HepG2 (cell line): ENCODE data around the gene NFATC4. TPM values are rescaled to one million over a fixed set of nuclear protein-coding genes. Genes with fewer than 3 reads are reported as not detected.

Experiments
- AKAP8 ChIP-seq: sonication (generic); formaldehyde crosslinking; IDR thresholded peaks from 2 replicates; pipeline ENCODE4 v1.5.1; 2020; ENCODE audit warnings: mild to moderate bottlenecking, missing genetic modification reagents
- CEBPZ ChIP-seq: IDR thresholded peaks from 2 replicates; pipeline ENCODE4 v1.6.1; 2012; ENCODE audit warnings: low read length, improper control_type of control experiment
- CHCHD3 ChIP-seq: sonication (generic); formaldehyde crosslinking; IDR thresholded peaks from 2 replicates; pipeline ENCODE4 v1.8.0; 2022; ENCODE audit warnings: mild to moderate bottlenecking, missing genetic modification reagents, moderate library complexity
- ESRRA ChIP-seq: sonication (generic); formaldehyde crosslinking; IDR thresholded peaks from 2 replicates; pipeline ENCODE4 v1.5.1; 2020; ENCODE audit warnings: mild to moderate bottlenecking, low read depth, missing genetic modification reagents
- GATAD2A ChIP-seq: IDR thresholded peaks from 2 replicates; pipeline ENCODE4 v1.6.1; 2016
- HMG20A ChIP-seq: IDR thresholded peaks from 2 replicates; pipeline ENCODE4 v1.6.1; 2016; ENCODE audit warnings: borderline replicate concordance
- HOXD1 ChIP-seq: sonication (generic); formaldehyde crosslinking; IDR thresholded peaks from 2 replicates; pipeline ENCODE4 v1.5.0; 2020; ENCODE audit warnings: missing genetic modification reagents
- JUNB ChIP-seq: sonication (generic); formaldehyde crosslinking; IDR thresholded peaks from 2 replicates; pipeline ENCODE4 v1.8.0; 2022; ENCODE audit warnings: missing genetic modification reagents, mild to moderate bottlenecking, borderline replicate concordance
- MNT ChIP-seq: fragments of 450-650 bp; IDR thresholded peaks from 2 replicates; pipeline ENCODE4 v1.6.1; 2016
- NAIF1 ChIP-seq: sonication (generic); formaldehyde crosslinking; IDR thresholded peaks from 2 replicates; pipeline ENCODE4 v1.5.0; 2020; ENCODE audit warnings: mild to moderate bottlenecking, missing genetic modification reagents, borderline replicate concordance
- NFKBIZ ChIP-seq: IDR thresholded peaks from 2 replicates; pipeline ENCODE4 v1.6.1; 2018; ENCODE audit warnings: missing genetic modification reagents, missing compliant biosample characterization
- POLR2A ChIP-seq, 2 experiments: IDR thresholded peaks; 2 replicates each; pipeline ENCODE4 v1.6.1; 2011; ENCODE audit warnings: low read depth in 2 of 2, low read length in 2 of 2, mild to moderate bottlenecking in 1 of 2, moderate library complexity in 1 of 2; ENCODE audit not compliant: insufficient read depth in 1 of 2
- RBM22 ChIP-seq: fragments of 200-400 bp; formaldehyde crosslinking; optimal IDR thresholded peaks from 2 replicates; pipeline ENCODE3; 2017; ENCODE audit warnings: mild to moderate bottlenecking, low read length, moderate library complexity
- RELA ChIP-seq: sonication (generic); formaldehyde crosslinking; IDR thresholded peaks from 2 replicates; pipeline ENCODE4 v1.4.0; 2020; ENCODE audit warnings: missing genetic modification reagents
- SIX1 ChIP-seq: sonication (generic); formaldehyde crosslinking; IDR thresholded peaks from 2 replicates; pipeline ENCODE4 v1.4.0; 2020; ENCODE audit warnings: missing genetic modification reagents, borderline replicate concordance
- UBTF ChIP-seq: sonication (generic); formaldehyde crosslinking; IDR thresholded peaks from 2 replicates; pipeline ENCODE4 v1.4.0; 2020; ENCODE audit warnings: mild to moderate bottlenecking, missing genetic modification reagents
- ZBTB8A ChIP-seq: sonication (generic); formaldehyde crosslinking; IDR thresholded peaks from 2 replicates; pipeline ENCODE4 v1.4.0; 2020; ENCODE audit warnings: mild to moderate bottlenecking, low read depth, missing genetic modification reagents, borderline replicate concordance
- ZNF775 ChIP-seq: sonication (generic); formaldehyde crosslinking; IDR thresholded peaks from 2 replicates; pipeline ENCODE4 v1.4.0; 2020; ENCODE audit warnings: missing genetic modification reagents, mild to moderate bottlenecking, moderate library complexity, borderline replicate concordance
- ZNF781 ChIP-seq: sonication (generic); formaldehyde crosslinking; IDR thresholded peaks from 2 replicates; pipeline ENCODE4 v1.5.1; 2020; ENCODE audit warnings: borderline replicate concordance, mild to moderate bottlenecking, missing genetic modification reagents; ENCODE audit errors: not compliant biosample characterization
- ZNF83 ChIP-seq: sonication (generic); formaldehyde crosslinking; IDR thresholded peaks from 2 replicates; pipeline ENCODE4 v1.4.0; 2020; ENCODE audit warnings: missing genetic modification reagents, mild to moderate bottlenecking, borderline replicate concordance
- ZNF850 ChIP-seq: sonication (generic); formaldehyde crosslinking; conservative IDR thresholded peaks from 2 replicates; pipeline ENCODE4 v1.9.0; 2021; ENCODE audit warnings: mild to moderate bottlenecking, missing genetic modification reagents
- polyA plus RNA-seq, 8 experiments: library from polyadenylated mRNA; depleted of rRNA in 3 of 8; stranded (reverse) in 7 of 8; unstranded in 1 of 8; fragments of >200 nt; fragmentation: Illumina TruSeq in 4 of 8; extraction: Trizol in 4 of 8; gene quantifications; 2 replicates each; pipeline versions ENCODE4 v1.2.1 to v1.2.3, GENCODE V29; 2011 to 2016; ENCODE audit warnings: low read depth in 4 of 8, missing spikeins in 1 of 8, mixed read lengths in 1 of 8; ENCODE audit not compliant: insufficient read depth in 1 of 8
- total RNA-seq, 5 experiments: library from RNA; depleted of rRNA; stranded (reverse); fragments of >200 nt; fragmentation: Illumina TruSeq; extraction: Trizol; gene quantifications; 2 replicates each; pipeline ENCODE4 v1.2.3, GENCODE V29; 2016; ENCODE audit warnings: low read depth in 1 of 5
- TF ChIP-seq, protein P1 (sequence below): sonication (generic); formaldehyde crosslinking; IDR thresholded peaks from 2 replicates; pipeline ENCODE4 v1.5.1; 2020; ENCODE audit warnings: missing genetic modification reagents, mild to moderate bottlenecking, borderline replicate concordance

Gene NFATC4
- total and polyA plus RNA-seq, 2 of the 13 experiments (the other 11 are each of a cell fraction or from before 2014, with no cell fraction given), result 0.04 to 0.15 TPM

DNA sequence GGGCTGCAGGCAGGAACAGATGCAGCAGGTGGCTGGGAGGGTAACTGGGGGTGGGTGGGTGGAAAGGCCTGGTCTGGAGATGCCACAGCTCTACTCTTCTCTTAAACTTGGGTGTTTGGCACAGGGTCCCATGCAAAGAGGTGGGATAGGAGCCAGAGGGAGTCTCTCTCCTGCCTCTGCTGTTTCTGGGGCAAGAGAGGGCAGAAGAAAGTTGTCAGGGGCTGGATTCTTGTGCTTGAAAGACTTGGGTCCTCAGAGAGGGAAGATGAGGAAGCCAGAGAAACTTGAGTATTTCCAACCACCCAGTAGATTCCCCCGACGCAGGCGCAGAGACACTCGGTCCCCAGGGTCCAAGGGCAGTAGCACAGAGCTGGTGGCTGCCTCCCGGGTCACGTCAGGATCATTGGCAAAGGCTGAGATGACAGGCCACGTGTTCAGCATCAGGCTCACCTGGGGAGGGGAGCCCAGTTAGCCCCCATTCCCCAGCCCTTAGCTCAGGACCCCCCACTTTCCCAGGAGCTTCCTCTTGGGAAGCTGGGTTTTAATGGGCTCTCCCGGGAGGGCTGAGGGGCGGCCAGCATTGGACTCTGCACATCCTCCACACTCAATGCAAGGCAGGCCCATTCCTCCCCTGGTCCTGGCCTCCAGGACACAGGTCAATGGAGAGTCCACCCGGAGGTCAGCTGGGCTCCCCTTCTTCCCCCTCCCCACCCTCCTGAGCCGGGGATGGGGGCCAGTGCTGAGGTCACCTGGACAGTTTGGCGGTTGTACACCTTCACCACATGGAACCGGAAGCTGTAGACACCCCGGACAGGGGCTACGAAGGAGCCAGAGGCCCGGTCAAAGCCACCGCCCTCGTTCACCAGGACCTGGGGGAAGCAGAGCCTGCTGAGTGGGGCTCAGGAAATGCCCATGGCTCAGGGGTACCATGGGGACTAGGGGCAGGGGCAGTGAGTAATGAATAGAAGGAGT lies 59.8 kb downstream of the NFATC4 start (continued):
- no peak for TF ChIP-seq UBTF (CRISPR knock-in tag)
- 0 out of 2 replicates have a peak, but pooled peaks have one; percentile 40 for TF ChIP-seq RELA
- no peak for TF ChIP-seq HOXD1
- TF ChIP-seq CEBPZ, result no peak
- TF ChIP-seq, protein P1, sequence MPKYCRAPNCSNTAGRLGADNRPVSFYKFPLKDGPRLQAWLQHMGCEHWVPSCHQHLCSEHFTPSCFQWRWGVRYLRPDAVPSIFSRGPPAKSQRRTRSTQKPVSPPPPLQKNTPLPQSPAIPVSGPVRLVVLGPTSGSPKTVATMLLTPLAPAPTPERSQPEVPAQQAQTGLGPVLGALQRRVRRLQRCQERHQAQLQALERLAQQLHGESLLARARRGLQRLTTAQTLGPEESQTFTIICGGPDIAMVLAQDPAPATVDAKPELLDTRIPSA (CRISPR knock-in tag), result no peak
- no peak for TF ChIP-seq NFKBIZ (CRISPR knock-in tag)
- TF ChIP-seq GATAD2A, result peak; percentile 19; the same call in 1 of the 2 replicates
- peak; percentile 29 for TF ChIP-seq ZNF781 (CRISPR knock-in tag)
- TF ChIP-seq ZNF850, result no peak
- TF ChIP-seq ZBTB8A (CRISPR knock-in tag), result no peak
- TF ChIP-seq POLR2A (IDR thresholded peaks at IDR 0.05; ENCODE audit: insufficient read depth in 1 of 2, low read depth in 2 of 2, low read length in 2 of 2), result no peak
- no peak; the same call in 1 of the 2 replicates for TF ChIP-seq AKAP8 (CRISPR knock-in tag)
- no peak for TF ChIP-seq NAIF1 (CRISPR knock-in tag)
- TF ChIP-seq ZNF775 (CRISPR knock-in tag), result no peak
- peak; percentile 68; the same call in 1 of the 2 replicates for TF ChIP-seq ZNF83 (CRISPR knock-in tag)
- no peak for TF ChIP-seq ESRRA
- no peak for TF ChIP-seq RBM22
- TF ChIP-seq MNT, result peak; percentile 49; the same call in 1 of the 2 replicates
- no peak for TF ChIP-seq CHCHD3 (CRISPR knock-in tag)
- no peak for TF ChIP-seq HMG20A (CRISPR knock-in tag)
- TF ChIP-seq SIX1 (CRISPR knock-in tag), result no peak
- no peak for TF ChIP-seq JUNB
